Esophagus (tissue), 2 donors: ENCODE data around the gene MYO1H. TPM values are rescaled to one million over a fixed set of nuclear protein-coding genes. Genes with fewer than 3 reads are reported as not detected.
A peak's percentile ranks its signal among the peaks of the same experiment; 100 is the strongest.

Source experiments
- H3K27ac ChIP-seq, 2 donors: one replicate each; pipeline ENCODE4 v1.5.1; 2013; ENCODE audit warnings: low read depth in 2 of 2, mild to moderate bottlenecking in 2 of 2, inconsistent platforms in 1 of 2, low read length in 1 of 2, moderate library complexity in 1 of 2
- H3K27me3 ChIP-seq, 2 donors: one replicate each; pipeline ENCODE4 v1.6.1; 2013; ENCODE audit warnings: low read length in 2 of 2, control low read depth in 1 of 2, mild to moderate bottlenecking in 1 of 2; ENCODE audit not compliant: insufficient read depth in 2 of 2, control insufficient read depth in 1 of 2
- H3K36me3 ChIP-seq, 2 donors: one replicate each; pipeline ENCODE4 v1.6.1; 2013; ENCODE audit warnings: low read length in 1 of 2; ENCODE audit not compliant: control insufficient read depth in 2 of 2, insufficient read depth in 2 of 2
- H3K4me1 ChIP-seq, 2 donors: one replicate each; pipeline ENCODE4 v1.6.1; 2013; ENCODE audit warnings: low read length in 1 of 2; ENCODE audit not compliant: control insufficient read depth in 2 of 2, insufficient read depth in 2 of 2
- H3K4me3 ChIP-seq, 2 donors: one replicate each; pipeline ENCODE4 v1.5.1; 2013; ENCODE audit warnings: low read length in 2 of 2, mild to moderate bottlenecking in 2 of 2, low read depth in 1 of 2, moderate library complexity in 1 of 2
- H3K9me3 ChIP-seq, 2 donors: one replicate each; pipeline ENCODE4 v1.6.1; 2013; ENCODE audit warnings: mild to moderate bottlenecking in 2 of 2, low read depth in 1 of 2, low read length in 1 of 2, moderate library complexity in 1 of 2; ENCODE audit not compliant: control insufficient read depth in 2 of 2, insufficient read depth in 1 of 2
- WGBS, 2 donors: extraction: QIAGEN DNeasy Blood & Tissue Kit; methylation state at CpG; one replicate each; pipeline ENCODE4 v1.1.7; 2013; 5-methylcytosine and 5-hydroxymethylcytosine counted together
- polyA plus RNA-seq, 2 donors: library from polyadenylated mRNA; stranded (reverse); fragments of 200-250 nt; gene quantifications; one replicate each; pipeline ENCODE4 v1.2.3, GENCODE V29; 2013
- donor health status: healthy with polysubstance abuse.
- donor health status: Bipolar disorder and iron deficiency.

The MYO1H gene
- polyA plus RNA-seq, 2 donors = 0.62 to 0.86 TPM

DNA sequence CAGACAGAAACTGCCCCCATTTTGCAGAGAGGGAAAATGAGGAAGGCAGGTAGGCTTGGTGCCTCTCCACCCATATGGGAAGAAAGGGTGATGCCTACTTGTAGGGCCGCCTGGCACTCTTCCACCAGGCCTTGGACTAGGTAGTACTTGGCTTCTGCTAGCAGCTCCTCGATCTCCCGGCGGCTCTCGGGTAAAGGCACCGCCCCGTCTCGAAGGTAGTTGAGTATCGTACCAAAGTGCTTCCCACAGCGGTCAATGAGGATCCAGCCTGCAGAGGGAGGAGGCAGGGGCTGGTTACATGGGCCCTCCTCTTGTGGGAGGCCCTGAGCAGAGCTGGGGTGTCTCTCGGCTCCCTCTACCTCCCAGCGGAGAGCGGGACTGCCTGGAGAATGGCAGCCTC, 112.8 kb downstream of the MYO1H start:
- Histone ChIP-seq H3K36me3 (peaks cover 10 to 33% of the 10 kb centered on the region in 2 donors), H3K9me3 (no peaks in the 10 kb centered on the region), H3K27me3 (no peaks in the 10 kb centered on the region), H3K4me3 (no peak overlapping the region), H3K4me1 (peaks cover 18 to 32% of the 10 kb centered on the region in 2 donors), H3K27ac (peak overlapping the region; percentile 95 to 96)
- 87 to 93% methylated on average over 13 of the region's 13 CpGs for WGBS, 2 donors

DNA sequence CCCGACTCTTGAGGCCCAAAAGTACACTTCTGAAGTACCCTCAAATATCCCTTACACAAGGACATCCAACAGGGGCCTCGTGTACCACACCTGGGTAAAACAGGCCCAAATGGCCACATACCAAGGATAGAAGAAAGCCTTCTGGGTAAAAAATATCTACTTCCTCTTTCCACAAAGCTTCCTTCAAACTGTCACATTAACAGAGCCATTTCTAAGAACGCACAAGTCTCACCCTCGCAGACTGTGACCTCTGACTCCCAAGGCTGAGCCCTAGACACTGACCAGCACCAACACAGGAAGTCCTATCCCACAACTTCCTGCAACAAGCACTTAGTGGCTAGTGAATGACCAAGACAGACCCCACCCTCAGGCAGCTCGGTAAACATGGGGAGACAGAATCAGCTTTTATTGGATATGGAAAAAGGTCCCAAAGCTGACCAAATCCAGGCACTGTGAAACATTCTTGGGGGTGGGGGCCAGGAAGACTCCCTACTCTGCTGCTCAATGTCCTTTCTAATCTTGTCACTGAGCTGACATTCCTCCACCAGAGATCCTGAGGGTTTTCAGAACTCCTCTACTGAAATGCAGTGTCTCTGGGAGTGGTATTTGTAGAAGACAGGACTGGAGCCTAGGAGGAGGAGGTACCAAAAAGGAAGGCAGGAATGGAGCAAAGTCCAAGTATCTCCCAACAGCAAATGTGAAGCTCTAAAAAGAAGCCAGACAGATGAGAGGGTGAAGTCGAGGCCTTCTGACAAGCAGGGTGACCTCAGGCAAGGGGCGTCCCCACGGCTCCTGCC, 113.5 kb downstream of the MYO1H start:
- Histone ChIP-seq H3K9me3 (no peaks in the 10 kb centered on the region), H3K36me3 (peaks cover 3 to 26% of the 10 kb centered on the region in 2 donors), H3K4me3 (no peak overlapping the region), H3K27ac (peak overlapping the region; percentile 95 to 96), H3K27me3 (no peaks in the 10 kb centered on the region), H3K4me1 (peaks cover 18 to 32% of the 10 kb centered on the region in 2 donors)
- WGBS, 2 donors = 63 to 65% methylated on average over 8 of the region's 8 CpGs

DNA sequence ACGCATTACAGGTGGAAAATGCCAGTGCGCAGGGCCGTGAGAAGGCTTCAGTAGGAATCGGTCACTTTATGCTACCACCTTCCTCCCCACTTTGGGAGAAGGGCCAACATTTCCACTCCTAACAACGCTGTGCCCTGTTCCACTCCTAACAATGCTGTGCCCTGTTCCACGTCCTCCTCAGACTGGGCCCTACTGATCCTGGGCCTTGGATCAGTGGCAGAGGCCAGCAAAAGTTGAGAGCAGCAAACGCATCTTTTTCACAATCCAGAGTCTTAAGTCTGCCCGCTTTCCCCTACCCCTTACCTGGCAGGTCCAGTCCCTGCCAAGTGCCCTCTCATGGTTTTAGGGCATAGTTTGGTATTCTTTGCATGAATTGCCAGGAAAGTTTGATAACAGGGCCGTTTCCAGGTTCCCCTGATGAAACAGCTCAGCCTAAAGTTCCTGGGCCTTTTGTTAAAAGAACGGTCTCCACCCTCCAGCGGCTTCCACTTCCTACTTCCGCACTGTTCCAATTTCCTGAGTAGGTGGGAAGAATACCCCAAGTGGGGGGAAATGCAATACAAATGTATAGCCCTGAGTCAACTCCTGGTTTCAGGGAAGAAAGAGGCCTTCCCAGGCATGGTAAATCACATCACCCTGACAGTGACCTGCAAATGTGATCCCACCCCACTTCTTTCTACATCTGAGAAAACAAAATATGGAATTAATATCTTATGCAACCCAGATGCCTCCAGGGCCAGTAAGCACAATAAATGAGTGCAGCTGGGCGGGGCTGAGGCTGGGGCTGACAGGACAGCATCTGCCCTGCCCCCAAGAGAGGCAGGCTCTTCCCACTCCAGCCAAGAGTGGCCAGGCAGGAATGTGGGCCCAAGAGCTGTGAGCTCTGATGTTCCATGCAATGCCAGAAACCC, 114.4 kb downstream of the MYO1H start:
- peak overlapping the region; percentile 95 to 96 for H3K27ac ChIP-seq
- H3K36me3 ChIP-seq = peaks cover 0 to 26% of the 10 kb centered on the region in 2 donors
- WGBS, 2 donors = 46 to 59% methylated on average over 13 of the region's 13 CpGs
- no peaks in the 10 kb centered on the region for H3K27me3 ChIP-seq
- H3K4me1 ChIP-seq = peaks cover 18 to 32% of the 10 kb centered on the region in 2 donors
- no peaks in the 10 kb centered on the region for H3K9me3 ChIP-seq
- no peak overlapping the region for H3K4me3 ChIP-seq

DNA sequence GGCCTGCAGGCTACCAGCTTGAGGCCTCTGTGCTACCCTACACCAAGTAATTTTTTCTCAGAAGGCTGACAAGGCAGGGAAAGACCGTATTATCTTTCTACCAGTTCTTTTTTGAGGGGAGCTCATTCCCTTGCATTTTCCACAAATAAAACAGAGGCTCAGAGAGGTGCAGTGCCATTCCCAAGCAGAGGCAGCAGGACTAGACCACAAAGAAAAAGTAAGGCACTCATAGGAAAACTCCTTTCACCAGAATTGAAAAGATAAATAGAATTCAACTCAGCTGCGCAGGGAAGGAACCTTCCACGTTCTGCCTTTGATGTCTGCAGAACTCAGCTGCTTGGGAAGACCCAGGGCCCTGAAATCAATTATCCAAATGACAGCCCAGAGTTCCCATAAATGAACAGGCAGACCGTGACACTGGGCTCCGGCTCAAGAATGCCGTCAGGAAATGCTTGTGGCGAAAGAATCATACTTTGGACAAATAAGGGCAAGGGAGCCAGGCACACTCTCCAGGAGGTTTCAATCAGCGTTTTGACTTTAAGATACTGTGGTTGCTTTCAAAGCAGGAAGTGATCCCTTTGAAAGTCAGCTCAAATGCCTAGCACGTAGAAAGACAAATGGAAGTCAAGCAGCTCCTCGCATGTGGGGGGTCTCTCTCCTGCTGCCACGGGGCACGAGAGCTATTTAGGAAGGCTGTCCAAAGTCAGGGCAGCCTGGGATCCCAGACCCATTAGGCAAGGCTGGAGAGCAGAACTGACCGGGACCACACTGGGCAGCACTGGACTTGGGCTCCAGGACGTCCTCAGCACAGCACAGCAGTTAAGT, 115.4 kb downstream of the MYO1H start:
- Histone ChIP-seq H3K9me3 (no peaks in the 10 kb centered on the region), H3K4me1 (peaks cover 18 to 33% of the 10 kb centered on the region in 2 donors), H3K27me3 (no peaks in the 10 kb centered on the region), H3K4me3 (peak overlapping the region in 1 of 2 donors; percentile 7), H3K27ac (peak overlapping the region; percentile 95 to 96), H3K36me3 (peaks cover 1 to 24% of the 10 kb centered on the region in 2 donors)
- 14 to 34% methylated on average over 14 of the region's 14 CpGs for WGBS, 2 donors

DNA sequence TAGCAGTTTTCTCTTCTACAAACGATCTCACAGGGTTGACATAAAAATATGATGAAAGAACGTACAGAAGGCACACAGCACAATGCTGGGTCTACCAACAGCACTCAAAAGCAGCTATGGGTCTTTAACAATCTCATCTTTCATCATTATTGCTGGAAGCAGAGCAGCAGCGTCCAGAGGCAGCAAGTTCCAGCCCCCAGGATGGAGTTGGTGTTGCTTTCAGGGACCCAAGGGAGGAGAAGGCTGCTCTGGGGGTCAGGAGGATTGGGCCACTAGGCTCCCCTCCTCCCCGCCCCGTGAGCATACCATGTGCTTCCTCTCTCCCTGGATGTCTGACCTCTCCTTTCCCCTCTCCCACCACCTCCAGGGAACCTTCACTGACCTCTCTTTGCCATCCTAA, 116.1 kb downstream of the MYO1H start:
- Histone ChIP-seq H3K4me1 (peaks cover 18 to 29% of the 10 kb centered on the region in 2 donors), H3K36me3 (peaks cover 3 to 24% of the 10 kb centered on the region in 2 donors), H3K27me3 (no peaks in the 10 kb centered on the region), H3K4me3 (no peak overlapping the region), H3K9me3 (no peaks in the 10 kb centered on the region), H3K27ac (peak overlapping the region; percentile 95 to 96)
- WGBS, 2 donors = 56 to 57% methylated on average over 5 of the region's 5 CpGs

DNA sequence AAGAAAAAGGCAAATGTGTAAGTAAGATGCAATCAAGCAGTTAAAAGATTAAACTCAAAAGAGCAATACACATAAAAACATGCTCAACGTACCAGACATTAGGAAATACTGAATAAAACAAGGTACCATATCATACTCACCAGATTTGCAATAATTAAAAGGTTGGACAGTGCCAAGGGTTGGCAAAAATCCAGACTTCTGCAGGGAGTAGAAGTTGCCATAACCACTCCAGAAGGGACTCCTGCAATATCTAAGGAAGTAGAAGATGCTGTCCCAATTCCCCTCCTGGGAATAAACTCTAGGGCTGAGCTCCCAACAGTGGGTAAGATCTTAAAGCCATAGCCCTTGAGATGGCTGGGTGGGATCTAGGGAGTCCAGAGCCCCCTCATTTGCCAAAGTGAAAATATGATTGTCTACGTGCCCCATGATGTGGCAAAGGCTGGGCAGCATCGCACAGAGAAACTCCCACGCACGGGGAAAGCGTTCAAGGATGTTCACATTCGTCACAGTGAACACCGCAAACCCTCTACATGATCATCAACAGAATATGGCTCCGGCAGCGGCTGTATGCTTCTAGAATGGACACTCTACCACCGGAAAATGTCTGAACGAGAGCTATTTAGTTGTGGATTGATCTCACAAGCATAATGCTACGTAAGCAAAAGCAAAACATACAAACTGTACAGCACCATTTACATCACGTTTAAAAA, 117.1 kb downstream of the MYO1H start:
- Histone ChIP-seq H3K4me1 (peaks cover 21 to 29% of the 10 kb centered on the region in 2 donors), H3K4me3 (no peak overlapping the region), H3K27ac (peak overlapping the region in 1 of 2 donors; percentile 56), H3K27me3 (no peaks in the 10 kb centered on the region), H3K36me3 (peaks cover 7 to 30% of the 10 kb centered on the region in 2 donors), H3K9me3 (no peaks in the 10 kb centered on the region)
- WGBS, 2 donors = 91% methylated on average over 14 of the region's 14 CpGs

DNA sequence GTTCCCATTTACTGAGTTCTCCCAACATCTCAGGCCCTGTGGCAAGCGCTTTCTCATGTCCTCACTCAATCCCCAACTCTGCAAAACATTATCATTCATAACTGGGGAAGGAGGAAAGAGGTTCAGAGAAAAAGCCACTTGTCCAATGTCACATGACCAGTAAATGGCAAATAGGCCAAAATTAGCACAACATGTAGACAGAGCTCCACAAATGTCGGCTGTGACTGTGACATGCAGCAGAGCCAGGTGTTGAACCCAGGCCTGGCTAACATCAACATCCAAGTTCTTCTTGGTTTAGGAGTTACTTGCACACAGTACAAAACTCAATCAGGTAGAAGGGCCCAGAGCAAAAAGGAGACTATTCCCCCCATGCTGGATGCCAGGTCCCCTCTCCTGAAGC, 118.6 kb downstream of the MYO1H start:
- WGBS, 2 donors = 82% methylated on average over 2 of the region's 2 CpGs
- Histone ChIP-seq H3K9me3 (no peaks in the 10 kb centered on the region), H3K27me3 (no peaks in the 10 kb centered on the region), H3K4me3 (no peak overlapping the region), H3K4me1 (peaks cover 14 to 20% of the 10 kb centered on the region in 2 donors), H3K36me3 (peaks cover 7 to 26% of the 10 kb centered on the region in 2 donors), H3K27ac (peak overlapping the region; percentile 28 to 42)

DNA sequence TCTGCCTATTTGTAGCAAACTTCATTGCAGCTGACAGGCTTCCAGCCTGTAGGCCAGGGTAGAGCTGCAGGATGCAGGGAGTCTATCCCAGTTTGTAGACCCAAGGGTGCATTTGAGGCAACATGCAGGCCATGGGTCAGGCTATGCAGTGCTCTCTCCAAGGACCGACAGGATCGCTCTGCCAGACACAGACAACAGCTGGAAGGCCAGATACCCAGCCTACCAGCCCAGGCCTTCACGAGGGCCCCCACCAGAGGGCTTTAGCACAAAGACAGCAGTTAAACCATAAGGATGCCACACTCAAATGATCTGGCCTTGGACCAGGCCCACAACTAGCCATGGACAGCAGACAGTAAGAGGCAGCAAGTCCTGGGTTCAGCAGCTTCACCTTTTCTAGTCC, 119.1 kb downstream of the MYO1H start:
- Histone ChIP-seq H3K27me3 (no peaks in the 10 kb centered on the region), H3K36me3 (peaks cover 7 to 26% of the 10 kb centered on the region in 2 donors), H3K9me3 (no peaks in the 10 kb centered on the region), H3K4me3 (no peak overlapping the region), H3K4me1 (peaks cover 10 to 15% of the 10 kb centered on the region in 2 donors), H3K27ac (no peak overlapping the region)
- 77 to 85% methylated on average over 3 of the region's 3 CpGs for WGBS, 2 donors
